Mucosa of stomach (tissue), 1 donor: ENCODE results near the gene HTR2B.
"Not testable (repeated sequence)": the region's sequence is repeated elsewhere in the genome, so short reads cannot be mapped to it uniquely, and the experiment has no call there.

ENCODE experiments used
- H3K27me3 ChIP-seq: one replicate; pipeline ENCODE4 v1.7.0; 2013; ENCODE audit warnings: mild to moderate bottlenecking, low read length; ENCODE audit not compliant: control insufficient read depth, insufficient read depth
- H3K36me3 ChIP-seq: one replicate; pipeline ENCODE4 v1.7.0; 2013; ENCODE audit warnings: low read length; ENCODE audit not compliant: control insufficient read depth, insufficient read depth
- H3K4me1 ChIP-seq: one replicate; pipeline ENCODE4 v1.7.0; 2013; ENCODE audit warnings: mild to moderate bottlenecking, low read length; ENCODE audit not compliant: control insufficient read depth, insufficient read depth
- H3K4me3 ChIP-seq: one replicate; pipeline ENCODE4 v1.7.0; 2013; ENCODE audit warnings: low read length
- H3K9ac ChIP-seq: one replicate; pipeline ENCODE4 v1.7.0; 2013; ENCODE audit warnings: mild to moderate bottlenecking, low read length, moderate library complexity
- H3K9me3 ChIP-seq: one replicate; pipeline ENCODE4 v1.7.0; 2013; ENCODE audit warnings: mild to moderate bottlenecking, low read length, moderate library complexity; ENCODE audit not compliant: control insufficient read depth
- donor health status: Pancreatic carcinoma.

The HTR2B gene

DNA sequence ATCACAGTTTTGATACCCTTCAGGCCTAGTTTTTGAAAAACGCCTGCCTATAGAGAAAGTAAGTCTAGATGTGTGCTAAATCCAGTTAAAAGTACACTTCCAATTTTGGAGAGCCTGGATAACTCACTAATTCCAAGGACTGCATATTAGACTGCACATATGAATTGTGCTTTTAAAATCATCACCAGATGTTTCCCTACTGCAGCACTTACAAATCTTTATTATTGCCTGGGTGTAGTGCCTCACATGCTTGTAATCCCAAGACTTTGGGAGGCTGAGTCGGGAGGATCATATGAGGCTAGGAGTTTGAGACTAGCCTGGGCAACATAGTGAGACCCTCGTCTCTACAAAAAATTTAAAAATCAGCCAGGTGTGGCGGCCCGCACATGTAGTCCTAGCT is 35.9 kb upstream of the HTR2B start:
- Histone ChIP-seq H3K4me1 (no peaks in the 10 kb centered on the region), H3K9ac (no peak overlapping the region), H3K27me3 (no peaks in the 10 kb centered on the region), H3K36me3 (no peaks in the 10 kb centered on the region), H3K4me3 (no peak overlapping the region), H3K9me3 (no peaks in the 10 kb centered on the region)

DNA sequence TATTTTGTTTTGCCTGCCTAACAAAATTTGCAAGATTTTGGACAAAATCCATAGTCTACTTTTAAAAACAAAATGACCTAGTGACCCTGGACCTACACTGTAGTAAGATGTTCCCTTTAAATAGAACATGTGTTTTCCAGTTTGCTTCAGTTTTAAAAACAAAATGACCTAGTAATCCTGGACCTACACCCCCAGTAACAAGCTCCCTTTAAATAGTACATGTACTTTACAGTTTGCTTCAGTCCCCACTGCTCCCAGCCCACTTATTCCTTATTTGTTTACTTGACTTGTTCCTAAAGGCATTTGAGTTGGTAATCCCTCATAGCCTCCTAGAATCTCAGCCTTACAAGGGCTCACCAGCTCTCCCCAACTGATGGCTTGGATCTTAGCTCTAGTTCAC is 34.5 kb upstream of the HTR2B start:
- no peak overlapping the region for H3K4me3 ChIP-seq
- H3K36me3 ChIP-seq: no peaks in the 10 kb centered on the region
- H3K9me3 ChIP-seq: no peaks in the 10 kb centered on the region
- H3K4me1 ChIP-seq: no peaks in the 10 kb centered on the region
- H3K27me3 ChIP-seq: no peaks in the 10 kb centered on the region
- H3K9ac ChIP-seq: no peak overlapping the region

DNA sequence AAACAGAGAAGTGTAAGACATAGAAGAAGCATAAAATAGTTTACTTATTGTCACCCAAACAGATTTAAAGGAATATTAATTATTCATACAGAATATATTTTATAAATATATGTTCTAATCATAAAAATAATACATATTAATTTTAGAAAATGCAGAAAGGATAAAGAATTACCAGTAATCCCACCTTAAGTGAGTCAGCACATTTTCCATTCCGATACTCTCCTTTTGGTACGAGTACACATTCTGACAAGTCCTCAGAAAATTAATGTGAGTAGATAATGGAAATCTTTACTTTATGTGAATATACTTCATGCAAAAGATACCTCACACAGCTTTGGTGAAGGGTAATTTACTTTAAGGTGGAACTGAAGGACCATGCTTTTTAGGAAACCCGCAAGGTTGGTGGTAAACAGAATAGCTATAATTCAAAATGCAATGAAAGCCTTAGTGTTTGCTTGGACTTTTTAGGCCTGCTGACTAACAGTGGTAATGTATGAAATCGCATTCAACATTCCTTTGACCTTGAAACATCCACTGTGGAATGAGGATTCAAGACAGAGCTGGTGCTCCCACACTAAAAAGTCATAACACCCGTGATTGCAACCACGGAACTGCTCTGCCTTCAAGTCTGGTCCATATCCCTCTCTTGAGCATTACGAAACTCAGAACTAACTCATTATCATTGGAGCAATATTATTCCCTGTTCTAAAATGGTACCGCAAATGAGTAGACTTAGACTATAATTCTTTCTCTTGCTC is 28.1 kb upstream of the HTR2B start:
- Histone ChIP-seq H3K4me3 (no peak overlapping the region), H3K9ac (no peak overlapping the region), H3K36me3 (no peaks in the 10 kb centered on the region), H3K9me3 (no peaks in the 10 kb centered on the region), H3K4me1 (no peaks in the 10 kb centered on the region), H3K27me3 (no peaks in the 10 kb centered on the region)

DNA sequence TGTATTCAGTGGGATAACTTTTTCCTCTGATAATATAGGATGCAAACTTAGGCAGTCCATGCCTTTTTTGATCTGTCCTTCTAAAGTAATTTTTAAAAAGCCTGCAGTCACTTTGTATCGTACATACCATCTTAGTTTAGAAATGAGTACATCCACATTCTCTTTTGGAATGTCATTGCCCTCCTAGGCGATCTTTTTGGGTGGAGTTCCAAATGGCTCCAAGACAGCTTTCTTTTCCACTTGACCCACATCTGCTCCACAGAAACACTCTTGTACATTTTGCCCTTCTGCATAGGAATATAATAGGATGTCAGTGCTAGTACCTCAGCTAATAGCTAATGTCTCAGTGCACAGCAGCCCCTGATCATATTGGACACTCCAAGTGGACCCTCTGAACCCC is 21.8 kb upstream of the HTR2B start:
- Histone ChIP-seq H3K4me3 (no peak overlapping the region), H3K4me1 (no peaks in the 10 kb centered on the region), H3K9ac (no peak overlapping the region), H3K27me3 (no peaks in the 10 kb centered on the region), H3K9me3 (no peaks in the 10 kb centered on the region), H3K36me3 (no peaks in the 10 kb centered on the region)

DNA sequence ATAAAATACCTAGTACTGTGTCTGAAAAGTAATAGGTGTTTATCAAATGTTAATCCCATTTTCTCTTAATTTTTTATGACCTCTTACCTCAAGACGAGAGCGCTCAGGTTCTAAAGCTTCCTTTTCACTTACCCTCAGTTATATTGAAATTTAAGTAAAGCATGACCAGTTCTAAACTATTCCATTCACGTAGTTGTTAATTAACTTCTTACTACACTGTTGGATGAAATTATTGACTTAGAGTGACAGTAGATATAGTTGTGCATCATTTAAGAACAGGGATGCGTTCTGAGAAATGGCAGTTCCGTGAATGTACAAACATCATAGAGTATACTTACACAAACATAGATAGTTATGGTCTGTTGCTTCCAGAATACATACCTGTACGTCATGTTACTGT is 20.1 kb upstream of the HTR2B start:
- Histone ChIP-seq H3K27me3 (no peaks in the 10 kb centered on the region), H3K36me3 (no peaks in the 10 kb centered on the region), H3K9me3 (no peaks in the 10 kb centered on the region), H3K9ac (no peak overlapping the region), H3K4me1 (no peaks in the 10 kb centered on the region), H3K4me3 (no peak overlapping the region)

DNA sequence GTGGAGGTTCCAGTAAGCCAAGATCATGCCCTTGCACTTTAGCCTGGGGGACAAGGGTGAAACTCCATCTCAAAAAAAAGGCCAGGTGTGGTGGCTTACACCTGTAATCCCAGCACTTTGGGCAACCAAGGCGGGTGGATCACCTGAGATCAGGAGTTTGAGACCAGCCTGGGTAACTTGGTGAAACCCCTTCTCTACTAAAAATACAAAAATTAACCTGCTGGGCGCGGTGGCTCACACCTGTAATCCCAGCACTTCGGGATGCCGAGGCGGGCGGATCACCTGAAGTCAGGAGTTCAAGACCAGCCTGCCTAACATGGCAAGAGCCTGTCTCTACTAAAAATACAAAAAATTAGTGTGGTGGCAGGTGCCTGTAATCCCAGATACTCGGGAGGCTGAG is 16.0 kb upstream of the HTR2B start:
- not testable (repeated sequence) for H3K4me1 ChIP-seq, H3K4me3 ChIP-seq, H3K36me3 ChIP-seq, H3K9me3 ChIP-seq, H3K9ac ChIP-seq, H3K27me3 ChIP-seq

DNA sequence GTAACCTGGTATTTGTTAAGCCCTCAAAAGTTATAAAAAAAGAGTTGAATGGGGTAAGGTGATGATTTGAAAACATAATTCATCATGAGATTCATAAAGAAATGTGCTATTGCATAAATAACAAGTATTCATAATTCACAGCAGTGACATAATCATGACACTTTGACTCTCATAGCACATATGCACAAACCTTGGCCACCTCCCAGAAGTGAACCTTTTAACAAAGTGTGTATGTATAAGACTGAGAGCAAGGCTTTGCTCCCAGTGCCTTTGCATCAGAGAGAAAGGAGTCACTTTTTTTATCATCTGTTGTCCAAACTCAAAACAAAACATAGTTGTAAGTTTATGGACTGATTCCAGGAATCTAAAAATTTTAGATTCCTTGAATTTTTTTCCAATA is 15.0 kb upstream of the HTR2B start:
- H3K27me3 ChIP-seq: no peaks in the 10 kb centered on the region

DNA sequence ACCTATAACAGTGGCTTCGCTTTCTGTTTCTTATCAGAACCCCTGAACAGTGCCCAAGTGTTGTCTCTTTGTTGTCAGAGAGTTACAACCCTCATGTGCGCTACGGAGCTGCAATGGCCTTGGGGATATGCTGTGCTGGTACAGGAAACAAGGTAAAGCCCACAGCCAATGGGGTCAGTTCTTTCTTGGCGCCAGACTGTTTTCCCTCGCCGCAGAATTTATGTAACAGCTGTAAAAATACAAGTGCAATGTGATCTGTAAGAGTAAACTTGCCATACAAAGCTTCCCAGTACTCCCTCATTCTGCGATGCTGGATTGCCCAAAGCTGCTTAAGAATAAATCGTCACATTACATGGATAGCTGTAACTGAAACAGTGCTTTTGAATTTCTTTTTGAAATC is 13.9 kb upstream of the HTR2B start:
- Histone ChIP-seq H3K9me3 (no peaks in the 10 kb centered on the region), H3K9ac (no peak overlapping the region), H3K4me1 (peaks cover 3% of the 10 kb centered on the region), H3K27me3 (no peaks in the 10 kb centered on the region), H3K4me3 (no peak overlapping the region), H3K36me3 (no peaks in the 10 kb centered on the region)

More for the DNA sequence above, 15.0 kb upstream of the HTR2B start:
- Histone ChIP-seq H3K9ac (no peak overlapping the region), H3K4me3 (no peak overlapping the region), H3K36me3 (no peaks in the 10 kb centered on the region), H3K9me3 (no peaks in the 10 kb centered on the region), H3K4me1 (no peaks in the 10 kb centered on the region)

DNA sequence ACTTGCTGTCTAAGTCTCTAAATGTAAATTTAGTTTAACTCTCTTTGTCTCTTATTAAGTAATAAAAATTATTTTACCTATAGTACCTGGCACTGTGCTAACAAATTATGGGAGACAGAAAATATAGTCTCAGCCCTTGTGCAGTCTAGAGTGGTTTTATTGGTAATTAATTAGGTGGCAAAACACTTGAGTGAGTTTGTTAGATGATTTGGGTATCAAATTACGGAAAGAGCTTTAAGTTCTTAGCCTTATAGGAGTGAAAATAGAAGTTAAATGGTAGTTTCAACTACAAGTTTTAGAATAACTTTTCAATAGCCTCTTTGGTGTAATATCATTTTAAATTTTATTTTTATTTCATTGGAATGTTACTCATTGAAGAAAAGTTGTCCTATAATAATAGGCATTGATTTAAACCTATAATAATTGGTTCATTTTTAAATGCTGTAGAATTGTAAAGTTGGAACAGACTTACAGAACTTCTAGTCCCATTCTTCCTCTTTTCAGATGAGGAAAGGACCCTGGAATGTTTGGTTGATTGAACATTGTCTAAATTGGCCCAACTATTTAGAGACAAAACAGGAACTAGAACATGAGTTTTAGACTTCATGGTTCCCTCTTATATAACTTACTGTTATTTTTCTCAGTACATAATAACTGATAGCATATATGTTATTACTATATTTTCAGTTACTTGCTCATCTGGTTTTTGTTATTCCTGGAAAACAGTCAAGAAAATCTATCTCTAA is 10.2 kb upstream of the HTR2B start:
- no peak overlapping the region for H3K9ac ChIP-seq
- H3K4me1 ChIP-seq: peaks cover 15% of the 10 kb centered on the region
- H3K27me3 ChIP-seq: no peaks in the 10 kb centered on the region
- no peaks in the 10 kb centered on the region for H3K9me3 ChIP-seq
- H3K36me3 ChIP-seq: no peaks in the 10 kb centered on the region
- no peak overlapping the region for H3K4me3 ChIP-seq

DNA sequence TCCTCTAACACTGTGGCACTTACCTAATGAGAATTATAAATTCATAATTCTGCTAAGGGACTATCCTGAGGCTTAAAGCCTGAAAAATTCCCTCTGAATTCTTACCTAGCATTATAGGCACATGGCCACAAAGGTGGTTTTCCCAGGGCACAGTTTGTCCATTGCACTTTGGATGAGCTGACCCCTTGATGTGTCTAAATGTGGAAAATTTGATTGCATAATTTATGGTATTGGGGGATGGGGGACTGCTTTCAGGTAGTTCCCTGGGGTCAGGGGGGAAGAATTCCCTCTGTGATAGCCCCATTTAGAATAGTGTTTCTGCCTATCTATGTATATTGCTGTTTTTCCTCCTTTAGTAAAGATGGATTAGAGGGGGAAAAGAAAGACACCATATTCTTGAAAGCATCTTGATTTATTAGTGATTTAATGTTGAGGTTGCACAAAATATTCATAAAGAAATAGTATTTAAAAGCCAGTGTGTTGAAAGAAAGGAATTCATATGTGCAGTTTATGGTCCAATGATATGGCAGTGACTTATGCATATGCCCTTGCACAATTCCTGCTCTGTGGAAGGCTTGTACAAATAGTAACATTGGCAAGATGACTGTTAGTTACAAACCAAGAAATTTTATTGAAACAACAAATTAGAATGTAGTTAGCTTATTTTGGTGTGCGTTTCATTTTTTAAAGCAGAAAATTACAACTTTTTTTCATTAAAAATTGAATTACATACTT is 8.7 kb upstream of the HTR2B start:
- Histone ChIP-seq H3K36me3 (no peaks in the 10 kb centered on the region), H3K9me3 (no peaks in the 10 kb centered on the region), H3K4me3 (no peak overlapping the region), H3K9ac (no peak overlapping the region), H3K4me1 (peaks cover 15% of the 10 kb centered on the region), H3K27me3 (no peaks in the 10 kb centered on the region)

DNA sequence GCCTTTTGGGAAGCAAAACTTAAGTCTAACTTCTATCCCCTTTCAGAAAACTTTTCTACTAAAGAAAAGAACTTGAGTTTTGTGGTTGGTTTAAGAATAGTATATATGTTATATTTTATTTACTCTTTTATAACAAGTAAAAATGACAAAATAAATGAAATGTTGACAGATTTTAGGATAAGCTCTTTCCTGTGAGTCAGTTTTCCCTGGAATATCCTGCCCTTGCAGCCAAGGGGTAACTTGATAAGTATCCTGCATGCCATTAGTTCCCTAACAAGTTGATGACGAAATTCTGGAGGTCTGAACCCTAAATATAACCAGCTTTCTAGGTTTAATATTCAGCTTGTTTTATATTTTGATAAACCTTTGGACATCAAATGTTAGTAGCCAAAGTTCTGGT is 7.3 kb upstream of the HTR2B start:
- Histone ChIP-seq H3K4me3 (no peak overlapping the region), H3K27me3 (no peaks in the 10 kb centered on the region), H3K36me3 (no peaks in the 10 kb centered on the region), H3K9me3 (no peaks in the 10 kb centered on the region), H3K4me1 (peaks cover 19% of the 10 kb centered on the region), H3K9ac (no peak overlapping the region)

DNA sequence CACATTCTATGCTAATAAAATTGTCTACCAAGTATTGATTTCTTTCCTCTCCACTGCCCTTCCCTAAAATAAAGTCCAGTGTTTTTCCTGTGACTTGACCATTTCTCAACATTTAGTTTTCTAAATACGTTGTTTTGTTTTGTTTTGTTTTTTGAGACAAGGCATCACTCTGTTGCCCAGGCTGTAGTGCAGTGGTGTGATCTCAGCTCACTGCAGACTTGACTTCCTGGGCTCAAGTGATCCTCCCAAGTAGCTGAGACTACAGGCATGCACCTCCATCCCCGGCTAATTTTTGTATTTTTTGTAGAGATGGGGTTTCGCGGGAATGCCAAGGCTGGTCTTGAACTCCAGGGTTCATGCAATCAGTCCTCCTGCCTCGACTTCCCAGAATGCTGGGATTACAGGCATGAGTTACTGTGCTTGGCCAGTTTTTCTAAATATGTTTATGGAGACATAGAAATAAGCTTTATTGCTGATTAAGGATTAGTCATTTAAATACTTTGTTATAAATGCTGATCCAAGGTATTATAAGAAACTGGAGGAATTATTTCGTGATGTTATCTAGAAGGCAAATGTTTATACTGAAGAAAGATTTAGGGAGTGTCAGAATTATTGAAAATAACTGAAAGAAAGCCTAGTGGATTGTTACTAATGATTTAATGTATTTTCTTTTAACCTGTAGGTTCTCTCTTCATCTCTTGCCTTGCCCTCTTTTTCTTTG is 5.7 kb upstream of the HTR2B start:
- peaks cover 24% of the 10 kb centered on the region for H3K4me1 ChIP-seq
- H3K4me3 ChIP-seq: no peak overlapping the region
- no peaks in the 10 kb centered on the region for H3K36me3 ChIP-seq
- H3K9me3 ChIP-seq: no peaks in the 10 kb centered on the region
- H3K27me3 ChIP-seq: no peaks in the 10 kb centered on the region
- H3K9ac ChIP-seq: no peak overlapping the region
